Stimulated activated CD8-positive, alpha-beta memory T cell treated with anti-CD3 and anti-CD28 coated beads, Interleukin-4, amount 100 ng/mL, for 48 hours (primary cell): ENCODE results near the gene FAM20C.

Source experiments
- DNase-seq: peaks from one replicate; pipeline ENCODE4 v3.0.0-alpha.2; 2020

The FAM20C gene

GRCh38 chr7:159370-160270 is 32.8 kb upstream of the FAM20C start:
- no peak for DNase-seq

GRCh38 chr7:160958-161725 is 31.2 kb upstream of the FAM20C start:
- no peak for DNase-seq

- no peak for DNase-seq
These were observed 29.6 kb upstream of the FAM20C start for GRCh38 chr7:162632-163297.

- DNase-seq = no peak
These were observed 29.1 kb upstream of the FAM20C start for GRCh38 chr7:163298-163695.

GRCh38 chr7:163971-164881 is 28.1 kb upstream of the FAM20C start:
- DNase-seq = no peak

- no peak for DNase-seq
These were observed 27.3 kb upstream of the FAM20C start for GRCh38 chr7:164882-165660.

- no peak for DNase-seq
These were observed 26.6 kb upstream of the FAM20C start for GRCh38 chr7:165661-166337.

- no peak for DNase-seq
These were observed 25.9 kb upstream of the FAM20C start for GRCh38 chr7:166338-167060.

- no peak for DNase-seq
These were observed 25.1 kb upstream of the FAM20C start for GRCh38 chr7:167090-167855.

GRCh38 chr7:167976-168791 is 24.2 kb upstream of the FAM20C start:
- DNase-seq = no peak

- no peak for DNase-seq
These were observed 22.8 kb upstream of the FAM20C start for GRCh38 chr7:169276-170172.

- DNase-seq = no peak
These were observed 21.6 kb upstream of the FAM20C start for GRCh38 chr7:170551-171363.

GRCh38 chr7:171364-171904 is 20.9 kb upstream of the FAM20C start:
- DNase-seq = no peak

- DNase-seq = no peak
These were observed 20.4 kb upstream of the FAM20C start for GRCh38 chr7:171912-172515.

GRCh38 chr7:173209-173918 is 19.0 kb upstream of the FAM20C start:
- no peak for DNase-seq
